T follicular helper cell (primary cell): ENCODE measurements around the gene MYO1G.
A peak's percentile ranks its signal among the peaks of the same experiment; 100 is the strongest.
"Not testable (repeated sequence)": the region's sequence is repeated elsewhere in the genome, so short reads cannot be mapped to it uniquely, and the experiment has no call there.

Source experiments
- DNase-seq: peaks from one replicate; pipeline ENCODE4 v3.0.0-alpha.2; 2020; ENCODE audit warnings: low read depth

The MYO1G gene

DNA sequence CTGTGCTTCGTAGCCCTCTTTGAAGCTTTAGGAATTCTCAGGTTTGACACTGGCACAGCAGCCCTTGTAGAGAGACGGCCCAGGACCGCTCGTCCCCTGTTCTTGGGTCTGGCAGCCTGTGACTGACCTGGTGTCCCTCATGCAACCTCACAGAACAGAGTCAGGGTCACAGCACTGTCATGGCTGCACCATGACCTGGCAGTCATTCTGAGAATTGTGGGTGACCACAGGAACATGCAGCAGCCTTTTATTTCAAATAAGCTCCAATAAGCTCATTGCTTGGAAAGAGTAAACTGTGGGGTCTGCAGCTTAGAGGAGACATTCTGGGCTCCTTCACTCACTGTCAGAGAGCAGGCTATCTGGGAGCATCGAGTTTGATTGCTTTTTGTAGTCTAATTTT is 42.5 kb downstream of the MYO1G start:
- no peak for DNase-seq

GRCh38 chr7:44935583-44935982 is 43.2 kb downstream of the MYO1G start:
- no peak for DNase-seq

DNA sequence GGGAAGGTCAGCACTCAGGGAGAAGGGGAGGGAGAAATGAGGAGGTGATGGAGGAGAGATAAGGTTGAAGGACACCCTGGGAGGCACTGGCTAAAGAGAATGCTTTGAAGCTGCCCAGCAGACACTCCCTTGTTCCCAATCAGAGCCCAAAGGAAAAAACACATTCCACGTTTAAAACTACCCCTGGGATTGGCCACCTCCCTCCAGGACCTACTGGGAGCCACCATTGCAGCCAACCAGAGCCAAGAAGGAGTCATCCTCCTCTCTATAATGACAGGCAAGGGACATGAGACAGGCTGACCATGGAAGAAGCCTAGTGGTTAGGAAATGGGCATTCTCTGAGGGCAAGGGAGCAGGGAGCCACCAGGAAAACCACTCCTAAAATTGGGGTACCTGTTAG is 43.8 kb downstream of the MYO1G start:
- no peak for DNase-seq

GRCh38 chr7:44934510-44934909 is 44.3 kb downstream of the MYO1G start:
- DNase-seq, result not testable (repeated sequence)

- DNase-seq, result no peak
These were observed 47.9 kb downstream of the MYO1G start for GRCh38 chr7:44930921-44931320.

DNA sequence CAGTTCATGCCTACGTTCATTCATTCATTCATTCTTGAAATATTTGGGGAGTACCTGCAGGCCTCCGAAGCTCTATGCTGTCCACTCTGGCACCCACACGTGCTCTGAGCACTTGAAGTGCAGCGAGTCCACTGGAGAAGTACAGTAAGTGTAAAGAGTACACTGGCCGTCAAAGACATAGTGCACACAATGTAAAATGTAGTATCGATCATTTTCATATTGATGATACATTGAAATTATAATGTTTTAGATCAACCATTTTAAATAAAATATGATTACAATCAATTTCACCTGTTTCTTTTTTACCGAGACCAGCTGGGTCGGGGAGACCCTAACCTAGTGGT is 56.5 kb downstream of the MYO1G start:
- DNase-seq, result no peak

- peak; percentile 90 for DNase-seq
These were observed 57.0 kb downstream of the MYO1G start for GRCh38 chr7:44921607-44922350.

GRCh38 chr7:44920119-44920518 is 58.7 kb downstream of the MYO1G start:
- no peak for DNase-seq

GRCh38 chr7:44918029-44918428 is 60.8 kb downstream of the MYO1G start:
- DNase-seq, result no peak

DNA sequence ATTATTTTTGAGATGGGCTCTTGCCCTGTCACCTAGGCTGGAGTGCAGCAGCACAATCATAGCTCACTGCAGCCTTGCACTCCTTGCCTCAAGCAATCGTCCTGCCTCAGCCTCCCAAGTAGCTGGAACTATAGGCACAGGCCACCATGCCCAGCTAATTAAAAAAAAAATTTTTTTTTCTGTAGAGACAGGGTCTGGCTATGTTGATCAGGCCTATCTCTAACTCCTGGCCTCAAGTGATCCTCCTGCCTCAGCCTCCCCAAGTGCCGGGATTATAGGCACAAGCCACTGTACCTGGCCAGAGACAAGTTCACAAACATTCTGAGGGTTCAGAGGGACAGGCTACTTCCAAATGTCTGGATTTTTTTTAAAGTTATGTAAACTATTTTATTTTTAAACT is 61.4 kb downstream of the MYO1G start:
- DNase-seq, result no peak

GRCh38 chr7:44914992-44915607 is 63.7 kb downstream of the MYO1G start:
- peak; percentile 63 for DNase-seq

- DNase-seq, result no peak
These were observed 66.0 kb downstream of the MYO1G start for GRCh38 chr7:44912775-44913347.
